Activated CD8-positive, alpha-beta T cell treated with anti-CD3 and anti-CD28 coated beads for 36 hours (primary cell): ENCODE measurements around the gene PELI3. TPM values are rescaled to one million over a fixed set of nuclear protein-coding genes. Genes with fewer than 3 reads are reported as not detected.

Source experiments
- ATAC-seq: fragments of 200-7000 bp; cut with Tn5 transposase; one replicate; pipeline ENCODE4 v1.10.0; 2021; ENCODE audit warnings: mild to moderate bottlenecking, moderate library complexity
- CTCF ChIA-PET: fragments of 350-600 bp; sonication (Branson Sonifier 250); formaldehyde crosslinking; loops from one replicate; lab custom pipeline; 2021; ENCODE audit warnings: antibody characterized with exemption; lab: Charles Lee
- POLR2A ChIA-PET: fragments of 350-600 bp; sonication (Branson Sonifier 250); formaldehyde crosslinking; loops from one replicate; lab custom pipeline; 2021; ENCODE audit warnings: antibody characterized with exemption; lab: Charles Lee
- DNase-seq: peaks from one replicate; pipeline ENCODE4 v3.0.0-alpha.2; 2020
- H3K27ac Mint-ChIP-seq: one replicate; pipeline ENCODE4 v1.8.0; 2021; ENCODE audit warnings: mild to moderate bottlenecking, mixed read lengths
- H3K27me3 Mint-ChIP-seq: one replicate; pipeline ENCODE4 v1.8.0; 2021; ENCODE audit warnings: mixed read lengths
- H3K36me3 Mint-ChIP-seq: one replicate; pipeline ENCODE4 v1.8.0; 2021; ENCODE audit warnings: low read depth, mixed read lengths
- H3K4me1 Mint-ChIP-seq: one replicate; pipeline ENCODE4 v1.8.0; 2021; ENCODE audit warnings: low read depth, mixed read lengths
- H3K4me3 Mint-ChIP-seq: one replicate; pipeline ENCODE4 v1.8.0; 2021; ENCODE audit warnings: mild to moderate bottlenecking, moderate library complexity, mixed read lengths
- H3K9me3 Mint-ChIP-seq: one replicate; pipeline ENCODE4 v1.8.0; 2021; ENCODE audit warnings: mixed read lengths
- CTCF ChIP-seq: fragments of 200-600 bp; IDR thresholded peaks from one replicate; pipeline ENCODE4 v1.8.0; 2022; ENCODE audit warnings: antibody characterized with exemption, mild to moderate bottlenecking
- intact Hi-C: fragments of 100-400 bp; cut with micrococcal nuclease; formaldehyde crosslinking; loops from one replicate; pipeline ENCODE4 v1.10.0; 2022
- total RNA-seq, 2 experiments: library from RNA; stranded (reverse); gene quantifications; one replicate each; pipeline ENCODE4 v1.2.3, GENCODE V29; 2021

PELI3 gene
- total RNA-seq, result 10 to 100 TPM in 1 of 2 experiments, 1 to 10 TPM in 1; 6.7 to 10.5 TPM

- DNase-seq (peak; percentile 94), ATAC-seq (peak; percentile 92)
- H3K27me3 Mint-ChIP-seq, result no peaks in the 10 kb centered on the region
- peaks cover 2% of the 10 kb centered on the region for H3K36me3 Mint-ChIP-seq
- CTCF ChIA-PET, result interaction anchor here (0.6 to 5.5 kb wide), 7 partner anchors 13 to 230 kb away, joined by 3 to 36 read pairs (median 4); partner anchors contain the start of genes DPP3 and MRPL11
- POLR2A ChIA-PET, result interaction anchor here (1.5 to 1.6 kb wide), 2 partner anchors 12 to 28 kb away, joined by 4 to 6 read pairs; partner anchors contain the start of gene MRPL11
- no peaks in the 10 kb centered on the region for H3K9me3 Mint-ChIP-seq
- H3K4me1 Mint-ChIP-seq, result peaks cover 40% of the 10 kb centered on the region
- peak within 1 kb of the TSS; percentile 81 for H3K27ac Mint-ChIP-seq
- no peak for TF ChIP-seq CTCF
- H3K4me3 Mint-ChIP-seq, result peak within 1 kb of the TSS; percentile 86
- intact Hi-C loops, result no loop called here
These were observed at the start of gene PELI3 for GRCh38 chr11:66466225-66467033. Gene PELI3 (plus strand): TSS chr11:66466905. CDS start chr11:66468129, 1,224 bp downstream.

GRCh38 chr11:66417000-66417399 lies 49.7 kb upstream of the PELI3 start:
- TF ChIP-seq CTCF, result no peak
- ATAC-seq (no peak), DNase-seq (peak; percentile 62)
- Mint-ChIP-seq H3K4me1 (peaks cover 31% of the 10 kb centered on the region), H3K27me3 (peaks cover 61% of the 10 kb centered on the region), H3K9me3 (no peaks in the 10 kb centered on the region), H3K27ac (no peak overlapping the region), H3K4me3 (no peak overlapping the region), H3K36me3 (no peaks in the 10 kb centered on the region)
- intact Hi-C loops, result no loop called here
- CTCF ChIA-PET, result interaction anchor here (1.0 to 4.1 kb wide), 6 partner anchors 9 to 261 kb away, joined by 3 to 39 read pairs (median 17); partner anchors contain the start of genes MRPL11 and RBM4B
- POLR2A ChIA-PET, result interaction anchor here (1.0 to 1.1 kb wide), 2 partner anchors 11 to 13 kb away, joined by 4 read pairs; no protein-coding TSS in a partner anchor

GRCh38 chr11:66418168-66418985 lies 48.3 kb upstream of the PELI3 start:
- DNase-seq, result peak; percentile 90
- intact Hi-C loops, result no loop called here
- H3K9me3 Mint-ChIP-seq, result no peaks in the 10 kb centered on the region
- peak overlapping the region; percentile 24 for H3K4me3 Mint-ChIP-seq
- peak; percentile 88 for ATAC-seq
- H3K27me3 Mint-ChIP-seq, result peaks cover 57% of the 10 kb centered on the region
- CTCF ChIA-PET, result interaction anchor here (0.7 to 4.1 kb wide), 18 partner anchors 10 to 260 kb away, joined by 3 to 39 read pairs (median 5); partner anchors contain the start of genes DPP3, MRPL11, PELI3 and RBM4B
- no peaks in the 10 kb centered on the region for H3K36me3 Mint-ChIP-seq
- peaks cover 31% of the 10 kb centered on the region for H3K4me1 Mint-ChIP-seq
- POLR2A ChIA-PET, result interaction anchor here (0.8 to 0.9 kb wide), 3 partner anchors 9 to 21 kb away, joined by 3 to 4 read pairs (median 3); partner anchors contain the start of gene MRPL11
- TF ChIP-seq CTCF, result peak; percentile 59
- H3K27ac Mint-ChIP-seq, result no peak overlapping the region

- Mint-ChIP-seq H3K36me3 (no peaks in the 10 kb centered on the region), H3K9me3 (no peaks in the 10 kb centered on the region), H3K27me3 (peaks cover 54% of the 10 kb centered on the region), H3K27ac (no peak overlapping the region), H3K4me3 (peak overlapping the region; percentile 24), H3K4me1 (peaks cover 31% of the 10 kb centered on the region)
- ChIA-PET CTCF (interaction anchor here (0.8 to 3.4 kb wide), 6 partner anchors 9 to 61 kb away, joined by 3 to 39 read pairs (median 16); partner anchors contain the start of genes DPP3 and MRPL11), POLR2A (interaction anchor here (0.9 kb wide), 2 partner anchors 10 to 21 kb away, joined by 3 to 4 read pairs; no protein-coding TSS in a partner anchor)
- DNase-seq (no peak), ATAC-seq (no peak)
- intact Hi-C loops, result no loop called here
- no peak for TF ChIP-seq CTCF
These were observed 47.8 kb upstream of the PELI3 start for GRCh38 chr11:66418986-66419308.
